CD14-positive monocyte (primary cell): ENCODE results near the gene WNT8B. TPM values are rescaled to one million over a fixed set of nuclear protein-coding genes. Genes with fewer than 3 reads are reported as not detected.

Experiments used
- DNase-seq, 3 donors: peaks; one replicate each; pipeline ENCODE4 v3.0.0-alpha.2; 2011 to 2022
- H2AFZ ChIP-seq: 2 replicates; pipeline ENCODE4 v1.6.0; 2012; ENCODE audit warnings: mild to moderate bottlenecking, low read depth, low read length, inconsistent platforms; ENCODE audit not compliant: insufficient read depth, poor library complexity, severe bottlenecking
- H3K27ac ChIP-seq, 2 donors: 1 replicate in 1 of 2; 2 replicates in 1 of 2; pipeline ENCODE4 v1.5.1; 2012 to 2013; ENCODE audit warnings: low read length in 2 of 2, control low read depth in 1 of 2, inconsistent platforms in 1 of 2, low read depth in 1 of 2, mild to moderate bottlenecking in 1 of 2
- H3K27me3 ChIP-seq, 2 donors: one replicate each; pipeline versions ENCODE4 v1.6.0 to v1.6.1; 2011 to 2013; ENCODE audit warnings: low read length in 2 of 2; ENCODE audit not compliant: control insufficient read depth in 2 of 2, insufficient read depth in 2 of 2
- H3K36me3 ChIP-seq, 2 donors: replicated peaks in 1 of 2; 1 replicate in 1 of 2; 2 replicates in 1 of 2; pipeline versions ENCODE4 v1.5.1 to v1.6.1; 2012 to 2013; ENCODE audit warnings: low read length in 2 of 2, control low read depth in 1 of 2, inconsistent platforms in 1 of 2, mild to moderate bottlenecking in 1 of 2; ENCODE audit not compliant: insufficient read depth in 2 of 2, control insufficient read depth in 1 of 2
- H3K4me1 ChIP-seq, 2 donors: 1 replicate in 1 of 2; 2 replicates in 1 of 2; pipeline versions ENCODE4 v1.5.1 to v1.6.1; 2012 to 2013; ENCODE audit warnings: low read length in 2 of 2, control low read depth in 1 of 2, inconsistent platforms in 1 of 2, mild to moderate bottlenecking in 1 of 2, moderate library complexity in 1 of 2; ENCODE audit not compliant: insufficient read depth in 2 of 2, control insufficient read depth in 1 of 2
- H3K4me2 ChIP-seq: replicated peaks from 2 replicates; pipeline ENCODE3; 2012; ENCODE audit warnings: low read length, moderate library complexity, mild to moderate bottlenecking; ENCODE audit not compliant: poor library complexity, severe bottlenecking; ENCODE audit errors: extremely low read depth
- H3K4me3 ChIP-seq, 3 experiments: fragments of 200-600 bp in 1 of 3; sonication (generic) in 1 of 3; replicated peaks in 1 of 3; 1 replicate in 2 of 3; 2 replicates in 1 of 3; pipeline ENCODE4 v1.5.1; 2011 to 2013; ENCODE audit warnings: low read length in 3 of 3, mild to moderate bottlenecking in 3 of 3, control low read depth in 2 of 3, low read depth in 2 of 3, inconsistent platforms in 1 of 3, moderate library complexity in 1 of 3
- H3K79me2 ChIP-seq: 2 replicates; pipeline ENCODE4 v1.6.0; 2012; ENCODE audit warnings: mild to moderate bottlenecking, control low read depth, inconsistent platforms, low read length, moderate library complexity; ENCODE audit not compliant: insufficient read depth
- H3K9ac ChIP-seq: 2 replicates; pipeline ENCODE4 v1.6.0; 2017; ENCODE audit warnings: low read length, mild to moderate bottlenecking; ENCODE audit not compliant: insufficient read depth, poor library complexity, severe bottlenecking
- H3K9me3 ChIP-seq, 2 donors: replicated peaks in 1 of 2; 1 replicate in 1 of 2; 2 replicates in 1 of 2; pipeline versions ENCODE4 v1.5.1 to v1.6.1; 2012 to 2013; ENCODE audit warnings: low read length in 2 of 2, control low read depth in 1 of 2; ENCODE audit not compliant: control insufficient read depth in 1 of 2, insufficient read depth in 1 of 2
- H4K20me1 ChIP-seq: 2 replicates; pipeline ENCODE4 v1.6.0; 2012; ENCODE audit warnings: mild to moderate bottlenecking, low read length, control low read depth, moderate library complexity; ENCODE audit not compliant: insufficient read depth
- H3K27ac Mint-ChIP-seq, 7 donors: one replicate each; pipeline ENCODE4 v1.8.0; 2020; ENCODE audit warnings: mild to moderate bottlenecking in 7 of 7, mixed read lengths in 7 of 7, moderate library complexity in 6 of 7, inconsistent platforms in 2 of 7
- H3K27me3 Mint-ChIP-seq, 3 donors: one replicate each; pipeline ENCODE4 v1.8.0; 2021 to 2022; ENCODE audit warnings: low read depth in 3 of 3, mild to moderate bottlenecking in 3 of 3, mixed read lengths in 3 of 3, moderate library complexity in 3 of 3, inconsistent platforms in 1 of 3
- H3K36me3 Mint-ChIP-seq, 2 donors: one replicate each; pipeline ENCODE4 v1.8.0; 2020; ENCODE audit warnings: mixed read lengths in 2 of 2, inconsistent platforms in 1 of 2, mild to moderate bottlenecking in 1 of 2
- H3K4me1 Mint-ChIP-seq: one replicate; pipeline ENCODE4 v1.8.0; 2020; ENCODE audit warnings: mild to moderate bottlenecking, mixed read lengths
- H3K4me3 Mint-ChIP-seq, 2 donors: one replicate each; pipeline ENCODE4 v1.8.0; 2020; ENCODE audit warnings: mild to moderate bottlenecking in 2 of 2, mixed read lengths in 2 of 2, moderate library complexity in 1 of 2
- H3K9me3 Mint-ChIP-seq, 7 donors: one replicate each; pipeline ENCODE4 v1.8.0; 2020 to 2022; ENCODE audit warnings: mixed read lengths in 7 of 7, mild to moderate bottlenecking in 6 of 7, moderate library complexity in 6 of 7, inconsistent platforms in 2 of 7
- CTCF ChIP-seq: fragments of 200-600 bp; IDR thresholded peaks from one replicate; pipeline ENCODE4 v1.8.0; 2022; ENCODE audit warnings: antibody characterized with exemption, mild to moderate bottlenecking
- WGBS: methylation state at CpG from one replicate; pipeline ENCODE4 v1.1.5; 2013; ENCODE audit warnings: missing lambda C conversion rate; ENCODE audit not compliant: insufficient coverage; 5-methylcytosine and 5-hydroxymethylcytosine counted together
- intact Hi-C, 2 donors: fragments of 100-400 bp; cut with micrococcal nuclease; formaldehyde crosslinking; loops; one replicate each; pipeline versions ENCODE4 v1.15.0 to v1.15.1; 2023
- polyA plus RNA-seq, 3 donors: library from polyadenylated mRNA; depleted of rRNA in 1 of 3; unstranded in 2 of 3; stranded (reverse) in 1 of 3; fragments of 300-500 nt in 2 of 3; fragments of >200 nt in 1 of 3; fragmentation: Illumina TruSeq in 2 of 3; gene quantifications; 1 replicate in 2 of 3; 2 replicates in 1 of 3; pipeline ENCODE4 v1.2.3, GENCODE V29; 2012 to 2021

The WNT8B gene
- polyA plus RNA-seq, 3 donors, result not detected

GRCh38 chr10:100502926-100503494 lies 40.2 kb downstream of the WNT8B start:
- Histone ChIP-seq H3K27ac (no peak overlapping the region), H3K4me2 (no peak overlapping the region), H3K9ac (no peak overlapping the region), H4K20me1 (no peaks in the 10 kb centered on the region), H3K79me2 (no peaks in the 10 kb centered on the region), H2AFZ (no peak overlapping the region), H3K36me3 (peaks cover 49 to 71% of the 10 kb centered on the region in 2 donors), H3K4me1 (peaks cover 0 to 5% of the 10 kb centered on the region in 2 donors), H3K4me3 (no peak overlapping the region), H3K9me3 (no peaks in the 10 kb centered on the region), H3K27me3 (no peaks in the 10 kb centered on the region)
- Mint-ChIP-seq H3K9me3 (peaks cover 0 to 2% (median 0%) of the 10 kb centered on the region in 7 donors), H3K27ac (no peak overlapping the region), H3K27me3 (no peaks in the 10 kb centered on the region), H3K4me3 (no peak overlapping the region), H3K36me3 (peaks cover 64 to 66% of the 10 kb centered on the region in 2 donors), H3K4me1 (peaks cover 8% of the 10 kb centered on the region)
- intact Hi-C loops, result no loop called here
- WGBS, result 100% methylated on average over 1 of the region's 1 CpG
- no peak for TF ChIP-seq CTCF
- no peak for DNase-seq

- TF ChIP-seq CTCF, result no peak
- Mint-ChIP-seq H3K27ac (no peak overlapping the region), H3K4me1 (peaks cover 8% of the 10 kb centered on the region), H3K27me3 (no peaks in the 10 kb centered on the region), H3K36me3 (peaks cover 69 to 71% of the 10 kb centered on the region in 2 donors), H3K9me3 (peaks cover 0 to 2% (median 0%) of the 10 kb centered on the region in 7 donors), H3K4me3 (no peak overlapping the region)
- no peak for DNase-seq
- H3K4me2 ChIP-seq, result no peak overlapping the region
- H3K36me3 ChIP-seq, result peaks cover 42 to 70% of the 10 kb centered on the region in 2 donors
- H3K9me3 ChIP-seq, result no peaks in the 10 kb centered on the region
- H2AFZ ChIP-seq, result no peak overlapping the region
- 93% methylated on average over 3 of the region's 5 CpGs for WGBS
- no peaks in the 10 kb centered on the region for H3K27me3 ChIP-seq
- H4K20me1 ChIP-seq, result no peaks in the 10 kb centered on the region
- no peak overlapping the region for H3K4me3 ChIP-seq
- H3K9ac ChIP-seq, result no peak overlapping the region
- intact Hi-C loops, result no loop called here
- H3K79me2 ChIP-seq, result no peaks in the 10 kb centered on the region
- H3K4me1 ChIP-seq, result peaks cover 0 to 5% of the 10 kb centered on the region in 2 donors
- H3K27ac ChIP-seq, result no peak overlapping the region
These were observed 41.3 kb downstream of the WNT8B start for GRCh38 chr10:100504096-100504495.
